PFSK-1 (cell line): ENCODE results near the gene MSI2.

Experiments used
- REST ChIP-seq, 2 experiments: IDR thresholded peaks; 2 replicates each; pipeline versions ENCODE4 v1.6.1 to v1.8.0; 2011 to 2012; ENCODE audit warnings: low read depth in 2 of 2, low read length in 2 of 2, control low read depth in 1 of 2, inconsistent platforms in 1 of 2, mild to moderate bottlenecking in 1 of 2, moderate library complexity in 1 of 2; ENCODE audit not compliant: insufficient read depth in 1 of 2
- TAF1 ChIP-seq: IDR thresholded peaks from 2 replicates; pipeline ENCODE4 v1.6.1; 2012; ENCODE audit warnings: low read length, control low read depth, borderline replicate concordance; ENCODE audit not compliant: insufficient read depth

- no peak for TF ChIP-seq REST (IDR thresholded peaks at IDR 0.05; ENCODE audit: insufficient read depth in 1 of 2, low read depth in 2 of 2, low read length in 2 of 2)
- TF ChIP-seq TAF1, result no peak
These were observed 374.4 kb downstream of the MSI2 start for GRCh38 chr17:57630736-57631135.
